Heart right ventricle (tissue), 16 donors: ENCODE measurements around the gene ARAP2. TPM values are rescaled to one million over a fixed set of nuclear protein-coding genes. Genes with fewer than 3 reads are reported as not detected.

Experiments used
- ATAC-seq, 8 donors: fragments of 200-7000 bp; cut with Tn5 transposase; one replicate each; pipeline ENCODE4 v1.9.1; 2020; ENCODE audit warnings: mild to moderate bottlenecking in 8 of 8, moderate library complexity in 8 of 8, moderate number of reproducible peaks in 1 of 8
- DNase-seq, 2 donors: peaks; one replicate each; pipeline ENCODE4 v3.0.0-alpha.2; 2020
- H3K27ac ChIP-seq, 10 donors: fragments of 200-600 bp; sonication (generic) in 2 of 10; one replicate each; pipeline versions ENCODE4 v1.5.0 to v1.8.0; 2020 to 2022; ENCODE audit warnings: mild to moderate bottlenecking in 3 of 10
- H3K27me3 ChIP-seq, 7 donors: fragments of 200-600 bp; one replicate each; pipeline ENCODE4 v1.8.0; 2021 to 2022; ENCODE audit warnings: mild to moderate bottlenecking in 2 of 7
- H3K36me3 ChIP-seq, 9 donors: fragments of 200-600 bp; sonication (generic) in 1 of 9; one replicate each; pipeline versions ENCODE4 v1.5.0 to v1.8.0; 2020 to 2022; ENCODE audit warnings: mild to moderate bottlenecking in 2 of 9
- H3K4me1 ChIP-seq, 9 donors: fragments of 200-600 bp; sonication (generic) in 1 of 9; one replicate each; pipeline versions ENCODE4 v1.5.0 to v1.8.0; 2020 to 2022; ENCODE audit warnings: mild to moderate bottlenecking in 4 of 9
- H3K4me3 ChIP-seq, 10 donors: fragments of 200-600 bp; sonication (generic) in 2 of 10; one replicate each; pipeline versions ENCODE4 v1.5.0 to v1.8.0; 2020 to 2022; ENCODE audit warnings: mild to moderate bottlenecking in 7 of 10, moderate library complexity in 2 of 10
- H3K9me3 ChIP-seq, 11 donors: fragments of 200-600 bp in 10 of 11; sonication (generic) in 2 of 11; one replicate each; pipeline versions ENCODE4 v1.5.0 to v1.8.0; 2013 to 2022; ENCODE audit warnings: mild to moderate bottlenecking in 2 of 11, control low read depth in 1 of 11, moderate library complexity in 1 of 11
- whole genome bisulfite sequencing, 2 donors: extraction: QIAGEN DNeasy Blood & Tissue Kit; methylation state at CpG; one replicate each; pipeline ENCODE4 v1.1.7; 2013; ENCODE audit warnings: inconsistent platforms in 1 of 2; 5-methylcytosine and 5-hydroxymethylcytosine counted together
- intact Hi-C, 10 donors: fragments of 100-400 bp; cut with DNase I; formaldehyde crosslinking; loops; one replicate each; pipeline versions ENCODE4 v1.11.1 to v1.14.2; 2022
- polyA plus RNA-seq, 2 donors: library from polyadenylated mRNA; stranded (reverse); fragments of 200-250 nt; gene quantifications; one replicate each; pipeline ENCODE4 v1.2.3, GENCODE V29; 2013
- total RNA-seq, 10 donors: library from RNA; stranded (reverse); fragmentation: NEBNext Ultra II Directional in 3 of 10; extraction: Animal tissue kit (Norgen Biotek cat#: 25700) in 3 of 10; gene quantifications; one replicate each; pipeline versions ENCODE4 v1.2.1 to v1.2.4, GENCODE V29; 2021 to 2023
- TF ChIP-seq, protein P1 (sequence below), 9 donors: fragments of 200-600 bp; sonication (generic) in 2 of 9; IDR thresholded peaks; one replicate each; pipeline versions ENCODE4 v1.5.0 to v1.8.0; 2021 to 2022; ENCODE audit warnings: antibody characterized with exemption in 9 of 9, mild to moderate bottlenecking in 5 of 9, moderate library complexity in 1 of 9
- donor health status: Arrhythmogenic right ventricular cardiomyopathy.
- donor health status: ischemic (EF 13 %, LVEDD 7.1; RV severe dilation, severe dysfunction).
- donor health status: healthy with polysubstance abuse.
- donor health status: DM: no; HTN: yes; CAD: no.
- donor health status: DM: no; HTN: no; CAD: no.
- donor health status: ischemic (EF 25% LVEDD 6.9; RV normal size, moderate dysfunction).
- donor health status: ischemic (EF 25% LVEDD 5.7; RV mildly dilated, moderate dysfunction).
- donor health status: healthy.
- donor health status: DM: yes; HTN: yes; CAD: no.
- donor health status: Ischemic cardiomyopathy.
- donor health status: ischemic (EF 35%, LVEDD 5.7; RV mildly dilated, moderate dysfunction).
- donor health status: nonischemic (EF 11% LVEDD 7.7; RV severe dilation, severe dysfunction).
- donor health status: DM: yes; HTN: yes; CAD: no.
- donor health status: PGD.
- donor health status: ischemic (EF 29% LVEDD 5.4; RV normal size, mild dysfunction).
- donor health status: nonischemic (EF 23%, LVEDD 6.1; RV moderate dilation, normal function).

Gene ARAP2
- total and polyA plus RNA-seq, 12 donors: 0.19 to 6.9 (median 2.5) TPM

DNA sequence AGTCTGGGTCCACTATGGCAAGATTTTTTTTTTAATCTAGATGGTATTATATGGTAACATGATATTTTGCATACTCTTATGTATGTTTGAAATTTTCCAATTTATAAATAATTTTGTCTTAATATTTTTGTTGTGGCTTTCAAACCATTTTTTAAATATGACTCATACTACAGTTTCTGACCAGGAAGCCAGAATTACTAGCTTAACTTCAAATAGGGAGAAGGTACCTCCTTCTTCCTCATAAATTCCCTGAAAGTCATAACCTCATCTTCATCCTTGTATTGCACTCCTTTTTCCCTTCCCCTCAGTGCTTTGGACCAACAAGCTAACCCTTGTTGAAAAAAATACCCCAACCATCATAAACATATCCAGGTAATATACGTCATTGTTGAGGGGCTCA is 21.6 kb downstream of the ARAP2 start:
- H3K4me3 ChIP-seq: no peak overlapping the region
- no peaks in the 10 kb centered on the region for H3K36me3 ChIP-seq
- no peak for DNase-seq
- H3K27me3 ChIP-seq: no peaks in the 10 kb centered on the region
- TF ChIP-seq, protein P1, sequence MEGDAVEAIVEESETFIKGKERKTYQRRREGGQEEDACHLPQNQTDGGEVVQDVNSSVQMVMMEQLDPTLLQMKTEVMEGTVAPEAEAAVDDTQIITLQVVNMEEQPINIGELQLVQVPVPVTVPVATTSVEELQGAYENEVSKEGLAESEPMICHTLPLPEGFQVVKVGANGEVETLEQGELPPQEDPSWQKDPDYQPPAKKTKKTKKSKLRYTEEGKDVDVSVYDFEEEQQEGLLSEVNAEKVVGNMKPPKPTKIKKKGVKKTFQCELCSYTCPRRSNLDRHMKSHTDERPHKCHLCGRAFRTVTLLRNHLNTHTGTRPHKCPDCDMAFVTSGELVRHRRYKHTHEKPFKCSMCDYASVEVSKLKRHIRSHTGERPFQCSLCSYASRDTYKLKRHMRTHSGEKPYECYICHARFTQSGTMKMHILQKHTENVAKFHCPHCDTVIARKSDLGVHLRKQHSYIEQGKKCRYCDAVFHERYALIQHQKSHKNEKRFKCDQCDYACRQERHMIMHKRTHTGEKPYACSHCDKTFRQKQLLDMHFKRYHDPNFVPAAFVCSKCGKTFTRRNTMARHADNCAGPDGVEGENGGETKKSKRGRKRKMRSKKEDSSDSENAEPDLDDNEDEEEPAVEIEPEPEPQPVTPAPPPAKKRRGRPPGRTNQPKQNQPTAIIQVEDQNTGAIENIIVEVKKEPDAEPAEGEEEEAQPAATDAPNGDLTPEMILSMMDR (IDR thresholded peaks at IDR 0.05): no peak
- WGBS, 2 donors: 89 to 97% methylated on average over 1 of the region's 1 CpG
- no peak for ATAC-seq
- H3K27ac ChIP-seq: no peak overlapping the region
- peaks cover 0 to 25% (median 0%) of the 10 kb centered on the region in 9 donors for H3K4me1 ChIP-seq
- H3K9me3 ChIP-seq: no peaks in the 10 kb centered on the region
- intact Hi-C loops: no loop called here

DNA sequence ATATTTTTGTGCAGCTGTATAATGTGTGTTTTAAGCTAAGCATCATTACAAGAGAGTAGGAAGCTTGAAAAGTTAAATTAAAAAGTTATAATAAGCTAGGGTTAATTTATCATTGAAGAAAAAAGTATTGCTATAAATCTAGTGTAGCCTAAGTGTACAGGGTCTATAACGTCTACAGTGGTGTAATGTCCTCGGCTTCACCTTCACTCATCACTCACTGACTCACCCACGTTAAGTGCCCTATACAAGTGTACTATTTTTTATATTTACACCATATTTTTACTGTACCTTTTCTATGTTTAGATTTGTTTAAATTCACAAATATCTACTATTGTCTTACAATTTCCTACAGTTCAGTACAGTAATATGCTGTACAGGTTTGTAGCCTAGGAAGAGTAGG is 23.5 kb downstream of the ARAP2 start:
- WGBS, 2 donors: 72 to 77% methylated on average over 3 of the region's 3 CpGs

DNA sequence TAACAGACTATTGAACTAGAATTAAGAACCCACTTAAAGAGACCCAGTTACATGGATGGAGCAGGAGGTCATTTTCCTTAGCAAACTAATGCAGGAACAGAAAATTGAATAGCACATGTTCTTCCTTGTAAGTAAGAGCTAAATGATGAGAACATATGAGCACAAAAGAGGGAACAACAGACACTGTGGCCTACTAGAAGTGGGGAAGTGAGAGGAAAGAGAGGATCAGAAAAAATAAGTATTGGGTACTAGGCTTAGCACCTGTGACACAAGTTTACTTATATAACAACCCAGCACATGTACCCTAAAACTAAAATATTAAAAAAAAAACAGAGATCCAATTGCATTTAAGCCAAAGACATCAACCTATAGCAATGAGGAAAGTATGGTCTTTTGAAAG is 26.2 kb downstream of the ARAP2 start:
- intact Hi-C loops: no loop called here
- TF ChIP-seq, protein P1 (IDR thresholded peaks at IDR 0.05): no peak

More for the DNA sequence above, 23.5 kb downstream of the ARAP2 start:
- Histone ChIP-seq H3K36me3 (no peaks in the 10 kb centered on the region), H3K4me1 (peaks cover 0 to 19% (median 0%) of the 10 kb centered on the region in 9 donors), H3K9me3 (no peaks in the 10 kb centered on the region), H3K27me3 (no peaks in the 10 kb centered on the region), H3K4me3 (no peak overlapping the region), H3K27ac (no peak overlapping the region)
- TF ChIP-seq, protein P1 (IDR thresholded peaks at IDR 0.05): no peak
- intact Hi-C loops: no loop called here
- ATAC-seq (no peak), DNase-seq (no peak)

DNA sequence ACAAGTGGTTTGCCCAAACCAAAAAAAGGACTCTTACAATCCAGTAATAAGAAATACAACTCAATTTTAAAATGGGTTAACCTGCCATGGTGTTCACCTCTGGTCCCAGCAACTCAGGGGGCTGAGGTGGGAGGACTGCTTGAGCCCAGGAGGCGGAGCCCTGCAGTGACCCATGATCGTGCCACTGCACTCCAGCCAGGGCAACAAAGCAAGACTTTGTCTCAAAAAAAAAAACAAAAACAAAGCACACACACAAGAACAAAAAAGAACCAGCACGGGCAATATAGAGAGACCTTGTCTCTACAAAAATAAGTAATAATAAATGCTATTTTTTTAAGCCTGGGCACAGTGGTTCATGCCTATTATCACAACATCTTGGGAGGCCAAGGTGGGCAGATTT is 28.7 kb downstream of the ARAP2 start:
- H3K4me1 ChIP-seq: peaks cover 0 to 6% (median 0%) of the 10 kb centered on the region in 9 donors
- H3K27ac ChIP-seq: no peak overlapping the region
- TF ChIP-seq, protein P1 (IDR thresholded peaks at IDR 0.05): no peak
- 79 to 85% methylated on average over 3 of the region's 3 CpGs for WGBS, 2 donors
- no peaks in the 10 kb centered on the region for H3K9me3 ChIP-seq
- ATAC-seq: no peak
- no peak for DNase-seq
- intact Hi-C loops: no loop called here
- no peaks in the 10 kb centered on the region for H3K27me3 ChIP-seq
- peaks cover 0 to 5% (median 0%) of the 10 kb centered on the region in 9 donors for H3K36me3 ChIP-seq
- H3K4me3 ChIP-seq: no peak overlapping the region

More for the DNA sequence above, 26.2 kb downstream of the ARAP2 start:
- ATAC-seq (no peak), DNase-seq (no peak)
- Histone ChIP-seq H3K27me3 (no peaks in the 10 kb centered on the region), H3K4me3 (no peak overlapping the region), H3K4me1 (peaks cover 0 to 11% (median 0%) of the 10 kb centered on the region in 9 donors), H3K27ac (no peak overlapping the region), H3K9me3 (no peaks in the 10 kb centered on the region), H3K36me3 (peaks cover 0 to 5% (median 0%) of the 10 kb centered on the region in 9 donors)
